ACC112 (cell line): ENCODE data around the gene MYMX.

Experiments
- H2AFZ ChIP-seq: fragments of 200-600 bp; sonication (generic); one replicate; pipeline ENCODE4 v1.6.0; 2017; ENCODE audit warnings: antibody characterized with exemption, low read length; ENCODE audit not compliant: unreplicated experiment
- H3K27ac ChIP-seq: fragments of 200-600 bp; sonication (generic); 2 replicates; pipeline ENCODE4 v1.5.1; 2014; ENCODE audit warnings: low read depth, mild to moderate bottlenecking, antibody characterized with exemption, low read length, moderate library complexity
- H3K27me3 ChIP-seq: fragments of 200-600 bp; sonication (generic); 2 replicates; pipeline ENCODE4 v1.6.1; 2014; ENCODE audit warnings: mild to moderate bottlenecking, antibody characterized with exemption, low read length, moderate library complexity, mixed read lengths; ENCODE audit not compliant: insufficient read depth
- H3K36me3 ChIP-seq: fragments of 200-600 bp; sonication (generic); 2 replicates; pipeline ENCODE4 v1.6.1; 2016; ENCODE audit warnings: mild to moderate bottlenecking, antibody characterized with exemption, low read length, moderate library complexity, mixed read lengths; ENCODE audit not compliant: insufficient read depth
- H3K4me1 ChIP-seq: fragments of 200-600 bp; sonication (generic); one replicate; pipeline ENCODE4 v1.6.1; 2016; ENCODE audit warnings: low read length, mixed read lengths; ENCODE audit not compliant: insufficient read depth, unreplicated experiment, control insufficient read depth
- H3K4me3 ChIP-seq: fragments of 200-600 bp; sonication (generic); 2 replicates; pipeline ENCODE4 v1.5.1; 2014; ENCODE audit warnings: mild to moderate bottlenecking, low read depth, low read length
- H3K79me2 ChIP-seq: fragments of 200-600 bp; sonication (generic); one replicate; pipeline ENCODE4 v1.6.0; 2016; ENCODE audit warnings: low read length; ENCODE audit not compliant: control insufficient read depth, unreplicated experiment, insufficient read depth

The MYMX gene

GRCh38 chr6:44202332-44202971 is 14.3 kb upstream of the MYMX start:
- Histone ChIP-seq H3K4me1 (no peaks in the 10 kb centered on the region), H2AFZ (no peak overlapping the region), H3K27me3 (no peaks in the 10 kb centered on the region), H3K4me3 (no peak overlapping the region), H3K36me3 (no peaks in the 10 kb centered on the region), H3K79me2 (no peaks in the 10 kb centered on the region), H3K27ac (no peak overlapping the region)

- Histone ChIP-seq H3K4me1 (no peaks in the 10 kb centered on the region), H3K4me3 (no peak overlapping the region), H3K27me3 (no peaks in the 10 kb centered on the region), H3K79me2 (no peaks in the 10 kb centered on the region), H3K36me3 (no peaks in the 10 kb centered on the region), H2AFZ (no peak overlapping the region), H3K27ac (no peak overlapping the region)
Observed at GRCh38 chr6:44202972-44203750, 13.6 kb upstream of the MYMX start.

GRCh38 chr6:44203955-44204354 is 12.8 kb upstream of the MYMX start:
- Histone ChIP-seq H3K36me3 (no peaks in the 10 kb centered on the region), H3K4me3 (no peak overlapping the region), H3K4me1 (no peaks in the 10 kb centered on the region), H3K79me2 (no peaks in the 10 kb centered on the region), H2AFZ (no peak overlapping the region), H3K27ac (no peak overlapping the region), H3K27me3 (no peaks in the 10 kb centered on the region)

GRCh38 chr6:44207966-44208365 is 8.8 kb upstream of the MYMX start:
- Histone ChIP-seq H3K27me3 (no peaks in the 10 kb centered on the region), H3K4me1 (no peaks in the 10 kb centered on the region), H3K27ac (no peak overlapping the region), H3K36me3 (no peaks in the 10 kb centered on the region), H3K79me2 (no peaks in the 10 kb centered on the region), H2AFZ (no peak overlapping the region), H3K4me3 (no peak overlapping the region)

GRCh38 chr6:44211284-44211683 is 5.4 kb upstream of the MYMX start:
- H3K27ac ChIP-seq, result no peak overlapping the region
- no peaks in the 10 kb centered on the region for H3K79me2 ChIP-seq
- H3K36me3 ChIP-seq, result no peaks in the 10 kb centered on the region
- H3K4me1 ChIP-seq, result no peaks in the 10 kb centered on the region
- no peak overlapping the region for H2AFZ ChIP-seq
- no peaks in the 10 kb centered on the region for H3K27me3 ChIP-seq
- no peak overlapping the region for H3K4me3 ChIP-seq

GRCh38 chr6:44214307-44214706 is 2.4 kb upstream of the MYMX start:
- Histone ChIP-seq H2AFZ (no peak overlapping the region), H3K4me1 (peaks cover 19% of the 10 kb centered on the region), H3K36me3 (no peaks in the 10 kb centered on the region), H3K27me3 (no peaks in the 10 kb centered on the region), H3K79me2 (no peaks in the 10 kb centered on the region), H3K27ac (no peak overlapping the region), H3K4me3 (no peak overlapping the region)

- H3K27ac ChIP-seq, result no peak overlapping the region
- peaks cover 34% of the 10 kb centered on the region for H3K4me1 ChIP-seq
- no peak overlapping the region for H3K4me3 ChIP-seq
- H3K36me3 ChIP-seq, result no peaks in the 10 kb centered on the region
- H2AFZ ChIP-seq, result no peak overlapping the region
- no peaks in the 10 kb centered on the region for H3K27me3 ChIP-seq
- no peaks in the 10 kb centered on the region for H3K79me2 ChIP-seq
Observed at GRCh38 chr6:44217332-44218143, 812 bp downstream of the MYMX start.

GRCh38 chr6:44219053-44219814 is 2.5 kb downstream of the MYMX start:
- Histone ChIP-seq H3K4me3 (peak overlapping the region; percentile 82), H3K4me1 (peaks cover 39% of the 10 kb centered on the region), H3K79me2 (no peaks in the 10 kb centered on the region), H2AFZ (peak overlapping the region; percentile 14), H3K27ac (peak overlapping the region; percentile 16; the same call in 1 of the 2 replicates), H3K27me3 (no peaks in the 10 kb centered on the region), H3K36me3 (no peaks in the 10 kb centered on the region)

GRCh38 chr6:44219815-44220784 is 3.4 kb downstream of the MYMX start:
- Histone ChIP-seq H2AFZ (no peak overlapping the region), H3K36me3 (no peaks in the 10 kb centered on the region), H3K79me2 (peaks cover 8% of the 10 kb centered on the region), H3K4me1 (peaks cover 44% of the 10 kb centered on the region), H3K27ac (no peak overlapping the region), H3K27me3 (no peaks in the 10 kb centered on the region), H3K4me3 (peak overlapping the region; percentile 82)
